H1 (cell line): ENCODE measurements around the gene MARCHF3. TPM values are rescaled to one million over a fixed set of nuclear protein-coding genes. Genes with fewer than 3 reads are reported as not detected.

Experiments used
- CTCF ChIA-PET: fragments of 300-600 bp; sonication (Branson Sonifier 250); formaldehyde crosslinking; loops from one replicate; lab custom pipeline; 2021; ENCODE audit not compliant: partially characterized antibody; lab: Charles Lee
- POLR2A ChIA-PET: fragments of 300-600 bp; sonication (Branson Sonifier 250); formaldehyde crosslinking; loops from one replicate; lab custom pipeline; 2021; ENCODE audit warnings: inconsistent platforms; ENCODE audit not compliant: partially characterized antibody; lab: Charles Lee
- DNase-seq, 2 experiments: peaks; one replicate each; pipeline versions ENCODE4 v3.0.0 to v3.0.0-alpha.2; 2010 to 2022; ENCODE audit warnings: low spot score in 2 of 2, low read depth in 1 of 2, mixed read lengths in 1 of 2
- FAIRE-seq: peaks from 2 replicates; lab custom pipeline; 2011; peaks lifted over from hg19 to GRCh38; lab: Jason Lieb, UNC
- H2AFZ ChIP-seq: 2 replicates; pipeline ENCODE4 v1.8.1; 2012; ENCODE audit warnings: low read length, inconsistent platforms
- H2AK5ac ChIP-seq: 2 replicates; pipeline ENCODE4 v1.6.1; 2013; ENCODE audit warnings: low read depth, low read length
- H2BK120ac ChIP-seq: replicated peaks from 2 replicates; pipeline ENCODE3; 2013; ENCODE audit warnings: low read depth, low read length, inconsistent platforms
- H2BK12ac ChIP-seq: 2 replicates; pipeline ENCODE4 v1.6.1; 2013; ENCODE audit warnings: low read depth, low read length
- H2BK15ac ChIP-seq: 2 replicates; pipeline ENCODE4 v1.6.1; 2013; ENCODE audit warnings: low read length
- H2BK20ac ChIP-seq: 2 replicates; pipeline ENCODE4 v1.6.1; 2013; ENCODE audit warnings: low read length
- H2BK5ac ChIP-seq: 2 replicates; pipeline ENCODE4 v1.6.1; 2013; ENCODE audit warnings: low read depth, low read length
- H3K14ac ChIP-seq: 2 replicates; pipeline ENCODE4 v1.6.1; 2013; ENCODE audit warnings: inconsistent platforms; ENCODE audit not compliant: insufficient read length
- H3K18ac ChIP-seq: 2 replicates; pipeline ENCODE4 v1.6.1; 2013; ENCODE audit warnings: low read length; ENCODE audit errors: extremely low read depth
- H3K23ac ChIP-seq: 2 replicates; pipeline ENCODE4 v1.6.1; 2013; ENCODE audit warnings: inconsistent platforms; ENCODE audit not compliant: insufficient read length
- H3K23me2 ChIP-seq: 2 replicates; pipeline ENCODE4 v1.6.1; 2013; ENCODE audit warnings: low read depth, low read length
- H3K27ac ChIP-seq: 2 replicates; pipeline ENCODE4 v1.6.1; 2011; ENCODE audit warnings: low read depth, low read length, inconsistent platforms
- H3K27me3 ChIP-seq, 4 experiments: replicated peaks in 1 of 4; 1 replicate in 1 of 4; 2 replicates in 3 of 4; pipeline versions ENCODE4 v1.6.1 to v1.8.1; 2011 to 2013; ENCODE audit warnings: low read length in 3 of 4, mild to moderate bottlenecking in 3 of 4, inconsistent platforms in 2 of 4, mixed read lengths in 2 of 4, moderate library complexity in 1 of 4; ENCODE audit not compliant: control insufficient read depth in 3 of 4, insufficient read depth in 3 of 4; ENCODE audit errors: extremely low read depth in 1 of 4
- H3K36me3 ChIP-seq, 4 experiments: 2 replicates each; pipeline versions ENCODE4 v1.6.1 to v1.8.1; 2011 to 2013; ENCODE audit warnings: mild to moderate bottlenecking in 4 of 4, low read length in 3 of 4, moderate library complexity in 2 of 4, control low read depth in 1 of 4, inconsistent platforms in 1 of 4; ENCODE audit not compliant: insufficient read depth in 4 of 4, control insufficient read depth in 2 of 4
- H3K4ac ChIP-seq: replicated peaks from 2 replicates; pipeline ENCODE3; 2013; ENCODE audit warnings: low read length, low read depth, mixed read lengths, inconsistent platforms; ENCODE audit not compliant: insufficient read length
- H3K4me1 ChIP-seq, 4 experiments: replicated peaks in 1 of 4; 1 replicate in 1 of 4; 2 replicates in 3 of 4; pipeline versions ENCODE4 v1.6.1 to v1.8.1; 2011 to 2013; ENCODE audit warnings: low read length in 3 of 4, inconsistent platforms in 2 of 4, mixed read lengths in 1 of 4; ENCODE audit not compliant: insufficient read depth in 4 of 4, control insufficient read depth in 3 of 4
- H3K4me2 ChIP-seq, 2 experiments: 2 replicates each; pipeline versions ENCODE4 v1.6.1 to v1.8.1; 2011 to 2013; ENCODE audit warnings: low read depth in 2 of 2, low read length in 2 of 2, control low read depth in 1 of 2, inconsistent platforms in 1 of 2, mild to moderate bottlenecking in 1 of 2; ENCODE audit not compliant: insufficient read depth in 1 of 2
- H3K4me3 ChIP-seq, 4 experiments: fragments of 200-600, 300-600 bp in 1 of 4; sonication (generic), shearing (Covaris generic), sonication (Bioruptor Twin) in 1 of 4; 2 replicates each; pipeline versions ENCODE4 v1.5.1 to v1.8.1; 2011 to 2016; ENCODE audit warnings: low read length in 4 of 4, low read depth in 3 of 4, control low read depth in 2 of 4, inconsistent platforms in 2 of 4, mild to moderate bottlenecking in 2 of 4, mixed read lengths in 1 of 4, moderate library complexity in 1 of 4; ENCODE audit not compliant: insufficient read depth in 2 of 4; ENCODE audit errors: extremely low read depth in 1 of 4
- H3K56ac ChIP-seq: replicated peaks from 2 replicates; pipeline ENCODE3; 2013; ENCODE audit warnings: low read depth, mild to moderate bottlenecking, mixed read lengths, low read length, inconsistent platforms; ENCODE audit not compliant: insufficient read length
- H3K79me1 ChIP-seq: 2 replicates; pipeline ENCODE4 v1.6.1; 2013; ENCODE audit warnings: low read depth, low read length, control low read depth
- H3K79me2 ChIP-seq, 2 experiments: 2 replicates each; pipeline versions ENCODE4 v1.6.1 to v1.8.1; 2012 to 2013; ENCODE audit warnings: low read length in 2 of 2, mild to moderate bottlenecking in 2 of 2, inconsistent platforms in 1 of 2; ENCODE audit not compliant: insufficient read depth in 2 of 2, control insufficient read depth in 1 of 2
- H3K9ac ChIP-seq, 4 experiments: replicated peaks in 1 of 4; 1 replicate in 1 of 4; 2 replicates in 3 of 4; pipeline versions ENCODE4 v1.6.1 to v1.8.1; 2011 to 2013; ENCODE audit warnings: low read depth in 3 of 4, low read length in 3 of 4, control low read depth in 2 of 4, mild to moderate bottlenecking in 2 of 4, moderate library complexity in 2 of 4, inconsistent platforms in 1 of 4; ENCODE audit errors: extremely low read depth in 1 of 4
- H3K9me3 ChIP-seq, 2 experiments: 2 replicates each; pipeline versions ENCODE4 v1.6.1 to v1.8.1; 2012 to 2013; ENCODE audit warnings: mild to moderate bottlenecking in 2 of 2, moderate library complexity in 2 of 2, control low read depth in 1 of 2, inconsistent platforms in 1 of 2, low read depth in 1 of 2, low read length in 1 of 2, mixed read lengths in 1 of 2; ENCODE audit not compliant: insufficient read depth in 2 of 2
- H4K20me1 ChIP-seq, 2 experiments: replicated peaks in 1 of 2; 2 replicates each; pipeline versions ENCODE3 to v1.8.1; 2011 to 2013; ENCODE audit warnings: inconsistent platforms in 2 of 2, low read length in 2 of 2, mild to moderate bottlenecking in 1 of 2; ENCODE audit not compliant: insufficient read depth in 2 of 2, control insufficient read depth in 1 of 2
- H4K5ac ChIP-seq: 2 replicates; pipeline ENCODE4 v1.6.1; 2013; ENCODE audit warnings: low read length, low read depth, mixed read lengths, inconsistent platforms; ENCODE audit not compliant: insufficient read length
- H4K8ac ChIP-seq: 2 replicates; pipeline ENCODE4 v1.8.0; 2013; ENCODE audit warnings: mild to moderate bottlenecking, moderate library complexity, low read length, inconsistent platforms; ENCODE audit not compliant: insufficient read depth; ENCODE audit errors: extremely low read depth
- H4K91ac ChIP-seq: replicated peaks from 2 replicates; pipeline ENCODE3; 2013; ENCODE audit warnings: low read length, mixed read lengths, inconsistent platforms; ENCODE audit not compliant: insufficient read length
- CEBPB ChIP-seq: IDR thresholded peaks from 2 replicates; pipeline ENCODE4 v1.6.1; 2012; ENCODE audit warnings: low read depth, low read length
- PHF8 ChIP-seq: fragments of 200-600 bp; sonication (generic); conservative IDR thresholded peaks from 2 replicates; pipeline ENCODE4 v1.7.1; 2012; ENCODE audit warnings: low read depth, mild to moderate bottlenecking, inconsistent platforms, low read length, moderate library complexity
- POLR2A ChIP-seq, 2 experiments: IDR thresholded peaks; 1 replicate in 1 of 2; 2 replicates in 1 of 2; pipeline ENCODE4 v1.6.1; 2011; ENCODE audit warnings: low read depth in 2 of 2, low read length in 2 of 2, mild to moderate bottlenecking in 2 of 2; ENCODE audit errors: control extremely low read depth in 1 of 2
- SP1 ChIP-seq: IDR thresholded peaks from 2 replicates; pipeline ENCODE4 v1.6.1; 2011; ENCODE audit warnings: low read depth, low read length
- SUZ12 ChIP-seq: fragments of 200-600 bp; sonication (generic); IDR thresholded peaks from 2 replicates; pipeline ENCODE4 v1.6.1; 2012; ENCODE audit warnings: mild to moderate bottlenecking, inconsistent platforms, low read length, moderate library complexity, mixed read lengths
- WGBS, 2 experiments: shearing (Covaris generic) in 1 of 2; methylation state at CpG; one replicate each; pipeline versions ENCODE4 v1.1.6 to v1.1.7; 2013 to 2015; ENCODE audit warnings: low lambda C conversion rate in 2 of 2, mixed read lengths in 2 of 2, inconsistent platforms in 1 of 2, low coverage in 1 of 2, missing lambda C conversion rate in 1 of 2; ENCODE audit not compliant: insufficient replicate concordance in 2 of 2, insufficient coverage in 1 of 2, insufficient read length in 1 of 2; ENCODE audit errors: extremely low coverage in 1 of 2, missing lambda C conversion rate in 1 of 2; 5-methylcytosine and 5-hydroxymethylcytosine counted together
- polyA plus RNA-seq, 7 experiments: library from polyadenylated mRNA; depleted of rRNA in 3 of 7; stranded (reverse) in 5 of 7; unstranded in 2 of 7; fragments of >200 nt in 5 of 7; fragments of 200-250 nt in 2 of 7; gene quantifications; 1 replicate in 5 of 7; 2 replicates in 1 of 7; 4 replicates in 1 of 7; pipeline versions ENCODE4 v1.2.1 to v1.2.3, GENCODE V29; 2011 to 2013; ENCODE audit warnings: missing spikeins in 2 of 7, mixed read lengths in 2 of 7
- total RNA-seq: library from RNA; stranded (reverse); fragmentation: NEBNext Ultra II Directional; extraction: Animal tissue kit (Norgen Biotek cat#: 25700); gene quantifications from 2 replicates; pipeline ENCODE4 v1.2.1, GENCODE V29; 2021

Gene MARCHF3
- total and polyA plus RNA-seq, 2 of the 8 experiments (the other 6 are each of a cell fraction or from before 2014, with no cell fraction given): 12.0 to 16.9 TPM

DNA sequence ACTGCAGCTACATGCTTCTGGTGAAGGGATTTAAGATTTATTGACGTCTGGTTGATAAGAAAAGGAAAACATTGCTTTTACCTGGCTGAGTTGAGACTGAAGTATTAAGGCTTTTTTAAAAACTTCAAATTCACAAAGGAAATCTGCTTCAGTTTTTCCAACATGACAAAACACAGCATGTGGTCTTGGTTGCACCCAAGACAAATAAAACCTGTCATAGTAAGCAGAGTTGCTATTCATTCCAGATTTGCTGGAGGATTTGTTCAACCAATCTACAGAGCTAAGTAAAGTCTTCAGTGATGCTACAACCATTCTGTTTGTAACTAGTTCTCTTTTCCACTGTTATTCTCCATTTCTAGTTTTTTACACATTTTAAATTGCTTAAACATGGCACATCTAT, 31.6 kb upstream of the MARCHF3 start:
- Histone ChIP-seq H3K27ac (no peak overlapping the region), H3K4me1 (no peaks in the 10 kb centered on the region), H4K5ac (no peak overlapping the region), H3K27me3 (no peaks in the 10 kb centered on the region), H4K91ac (no peak overlapping the region), H4K20me1 (no peaks in the 10 kb centered on the region), H3K36me3 (no peaks in the 10 kb centered on the region), H2AFZ (no peak overlapping the region), H3K14ac (no peak overlapping the region), H3K18ac (no peak overlapping the region), H2AK5ac (no peak overlapping the region), H4K8ac (no peak overlapping the region), H3K9me3 (no peaks in the 10 kb centered on the region), H3K9ac (no peak overlapping the region), H2BK20ac (no peak overlapping the region), H2BK12ac (no peak overlapping the region), H3K79me2 (no peaks in the 10 kb centered on the region), H3K4me3 (no peak overlapping the region), H3K79me1 (no peaks in the 10 kb centered on the region), H2BK5ac (no peak overlapping the region), H3K23ac (no peak overlapping the region), H3K4me2 (no peak overlapping the region), H2BK15ac (no peak overlapping the region), H3K23me2 (no peaks in the 10 kb centered on the region), H2BK120ac (no peak overlapping the region), H3K56ac (no peak overlapping the region), H3K4ac (no peak overlapping the region)
- CTCF ChIA-PET: interaction anchor here (1.7 kb wide), 1 partner anchor 17 kb away, joined by 5 read pairs; no protein-coding TSS in a partner anchor
- FAIRE-seq: peak; percentile 62
- DNase-seq: no peak
- POLR2A ChIA-PET: no interaction called here
- WGBS, 2 experiments: 84% methylated on average over 1 of the region's 1 CpG; no CpG with 5 or more reads in 1 of the 2 experiments
- TF ChIP-seq POLR2A (IDR thresholded peaks at IDR 0.05; ENCODE audit: control extremely low read depth in 1 of 2, low read depth in 2 of 2, low read length in 2 of 2) (no peak), CEBPB (no peak), SP1 (no peak), SUZ12 (no peak), PHF8 (no peak)
